H9 (cell line): ENCODE data around the gene KIAA1549. TPM values are rescaled to one million over a fixed set of nuclear protein-coding genes. Genes with fewer than 3 reads are reported as not detected.

Source experiments
- DNase-seq: peaks from one replicate; pipeline ENCODE4 v3.0.0-alpha.2; 2017
- H2AFZ ChIP-seq: one replicate; pipeline ENCODE4 v1.6.1; 2013; ENCODE audit warnings: mild to moderate bottlenecking, low read length, control low read depth, moderate library complexity
- H2AK5ac ChIP-seq: 2 replicates; pipeline ENCODE4 v1.6.1; 2013; ENCODE audit warnings: low read length, control low read depth, mixed read lengths; ENCODE audit not compliant: insufficient read length
- H2BK120ac ChIP-seq: one replicate; pipeline ENCODE4 v1.6.1; 2013; ENCODE audit warnings: low read depth, mild to moderate bottlenecking, low read length, control low read depth, inconsistent platforms; ENCODE audit not compliant: poor library complexity, severe bottlenecking
- H2BK12ac ChIP-seq: 2 replicates; pipeline ENCODE4 v1.6.1; 2013; ENCODE audit warnings: low read length, control low read depth, mixed read lengths, low read depth; ENCODE audit not compliant: insufficient read length
- H2BK15ac ChIP-seq: 2 replicates; pipeline ENCODE4 v1.6.1; 2013; ENCODE audit warnings: low read depth, low read length, control low read depth
- H2BK20ac ChIP-seq: one replicate; pipeline ENCODE4 v1.6.1; 2013; ENCODE audit warnings: low read depth, mild to moderate bottlenecking, low read length, control low read depth, inconsistent platforms; ENCODE audit not compliant: poor library complexity, severe bottlenecking
- H2BK5ac ChIP-seq: 2 replicates; pipeline ENCODE4 v1.6.1; 2013; ENCODE audit warnings: low read length, control low read depth, mixed read lengths; ENCODE audit not compliant: insufficient read length
- H3K14ac ChIP-seq: 2 replicates; pipeline ENCODE4 v1.6.1; 2013; ENCODE audit warnings: low read length, control low read depth; ENCODE audit not compliant: insufficient read depth
- H3K18ac ChIP-seq: 2 replicates; pipeline ENCODE4 v1.6.1; 2013; ENCODE audit warnings: low read depth, mild to moderate bottlenecking, mixed read lengths, low read length, control low read depth; ENCODE audit not compliant: insufficient read length
- H3K23ac ChIP-seq: 2 replicates; pipeline ENCODE4 v1.6.1; 2013; ENCODE audit warnings: low read length, control low read depth, mixed read lengths, low read depth; ENCODE audit not compliant: insufficient read length
- H3K23me2 ChIP-seq: 2 replicates; pipeline ENCODE4 v1.6.1; 2013; ENCODE audit warnings: low read depth, mild to moderate bottlenecking, mixed read lengths, low read length, control low read depth; ENCODE audit not compliant: insufficient read length, poor library complexity, severe bottlenecking
- H3K27ac ChIP-seq: 2 replicates; pipeline ENCODE4 v1.5.1; 2013; ENCODE audit warnings: low read length, control low read depth, mixed read lengths, low read depth; ENCODE audit not compliant: insufficient read length
- H3K27me3 ChIP-seq: 2 replicates; pipeline ENCODE4 v1.6.1; 2013; ENCODE audit warnings: low read length, control low read depth, inconsistent platforms; ENCODE audit not compliant: insufficient read depth
- H3K4ac ChIP-seq: 2 replicates; pipeline ENCODE4 v1.6.1; 2013; ENCODE audit warnings: low read depth, mild to moderate bottlenecking, control low read depth, inconsistent platforms, low read length, moderate library complexity
- H3K4me1 ChIP-seq: 2 replicates; pipeline ENCODE4 v1.6.1; 2013; ENCODE audit warnings: low read length, control low read depth, inconsistent platforms; ENCODE audit not compliant: insufficient read depth
- H3K4me2 ChIP-seq: 2 replicates; pipeline ENCODE4 v1.6.1; 2013; ENCODE audit warnings: low read length, control low read depth, mixed read lengths; ENCODE audit not compliant: insufficient read length, insufficient read depth
- H3K56ac ChIP-seq: 2 replicates; pipeline ENCODE4 v1.6.1; 2013; ENCODE audit warnings: low read depth, mild to moderate bottlenecking, mixed read lengths, low read length, control low read depth; ENCODE audit not compliant: insufficient read length
- H3K79me1 ChIP-seq: 2 replicates; pipeline ENCODE4 v1.6.1; 2013; ENCODE audit warnings: low read depth, mild to moderate bottlenecking, moderate library complexity, low read length, control low read depth, inconsistent platforms; ENCODE audit not compliant: insufficient read depth, poor library complexity, severe bottlenecking
- H3K79me2 ChIP-seq: 2 replicates; pipeline ENCODE4 v1.6.1; 2013; ENCODE audit warnings: low read length, control low read depth, inconsistent platforms; ENCODE audit not compliant: insufficient read depth
- H3K9ac ChIP-seq: 2 replicates; pipeline ENCODE4 v1.6.1; 2013; ENCODE audit warnings: low read length, control low read depth, mixed read lengths; ENCODE audit not compliant: insufficient read length; ENCODE audit errors: extremely low read depth
- H3K9me3 ChIP-seq: one replicate; pipeline ENCODE4 v1.6.1; 2013; ENCODE audit warnings: low read depth, low read length, inconsistent platforms; ENCODE audit not compliant: control insufficient read depth
- H3T11ph ChIP-seq: one replicate; pipeline ENCODE4 v1.6.1; 2013; ENCODE audit warnings: mild to moderate bottlenecking, low read length, control low read depth, inconsistent platforms
- H4K20me1 ChIP-seq: one replicate; pipeline ENCODE4 v1.6.1; 2013; ENCODE audit not compliant: control insufficient read depth, insufficient read length, insufficient read depth
- H4K5ac ChIP-seq: 2 replicates; pipeline ENCODE4 v1.6.1; 2013; ENCODE audit warnings: low read depth, mild to moderate bottlenecking, mixed read lengths, low read length, control low read depth; ENCODE audit not compliant: insufficient read length
- H4K8ac ChIP-seq: replicated peaks from 2 replicates; pipeline ENCODE4 v1.6.1; 2013; ENCODE audit warnings: low read length, control low read depth, mixed read lengths, low read depth; ENCODE audit not compliant: insufficient read length
- H4K91ac ChIP-seq: 2 replicates; pipeline ENCODE4 v1.6.1; 2013; ENCODE audit warnings: low read depth, mild to moderate bottlenecking, moderate library complexity, mixed read lengths, low read length, control low read depth; ENCODE audit not compliant: insufficient read length
- H3K27ac Mint-ChIP-seq, 3 experiments: 2 replicates in 2 of 3; 3 replicates in 1 of 3; pipeline ENCODE4 v1.8.0; 2020 to 2021; ENCODE audit warnings: mixed read lengths in 3 of 3, mild to moderate bottlenecking in 1 of 3, moderate library complexity in 1 of 3
- H3K27me3 Mint-ChIP-seq: 2 replicates; pipeline ENCODE4 v1.8.0; 2021; ENCODE audit warnings: low read depth, mild to moderate bottlenecking, moderate library complexity, mixed read lengths
- H3K36me3 Mint-ChIP-seq, 3 experiments: 2 replicates in 2 of 3; 3 replicates in 1 of 3; pipeline ENCODE4 v1.8.0; 2020 to 2021; ENCODE audit warnings: low read depth in 3 of 3, mixed read lengths in 3 of 3; ENCODE audit not compliant: insufficient read depth in 1 of 3
- H3K4me1 Mint-ChIP-seq, 2 experiments: 2 replicates each; pipeline ENCODE4 v1.8.0; 2020; ENCODE audit warnings: mixed read lengths in 2 of 2
- H3K4me3 Mint-ChIP-seq, 2 experiments: 2 replicates in 1 of 2; 3 replicates in 1 of 2; pipeline ENCODE4 v1.8.0; 2020 to 2021; ENCODE audit warnings: mild to moderate bottlenecking in 2 of 2, mixed read lengths in 2 of 2, moderate library complexity in 1 of 2
- H3K9me3 Mint-ChIP-seq, 2 experiments: 2 replicates in 1 of 2; 3 replicates in 1 of 2; pipeline ENCODE4 v1.8.0; 2020; ENCODE audit warnings: mild to moderate bottlenecking in 2 of 2, mixed read lengths in 2 of 2, moderate library complexity in 1 of 2
- CTCF ChIP-seq: fragments of 200-600 bp; sonication (generic); conservative IDR thresholded peaks from 3 replicates; pipeline ENCODE4 v1.8.0; 2021; ENCODE audit warnings: antibody characterized with exemption, mild to moderate bottlenecking
- WGBS: extraction: QIAGEN DNeasy Blood & Tissue Kit; methylation state at CpG from one replicate; pipeline ENCODE4 v1.1.7; 2013; ENCODE audit warnings: missing lambda C conversion rate, low lambda C conversion rate, mixed read lengths; ENCODE audit not compliant: insufficient read length; ENCODE audit errors: extremely low coverage; 5-methylcytosine and 5-hydroxymethylcytosine counted together
- total RNA-seq: library from RNA; stranded (reverse); gene quantifications from 2 replicates; pipeline ENCODE4 v1.2.1, GENCODE V29; 2021

Gene KIAA1549
- total RNA-seq, 1 experiment from 2014 or later = 11.9 TPM

GRCh38 chr7:138799336-138800000 is 181.7 kb downstream of the KIAA1549 start:
- H4K8ac ChIP-seq = no peak overlapping the region
- H3K14ac ChIP-seq = no peak overlapping the region
- no peaks in the 10 kb centered on the region for H3K9me3 ChIP-seq
- Mint-ChIP-seq H3K27me3 (peaks cover 14% of the 10 kb centered on the region), H3K4me1 (peaks cover 19 to 29% of the 10 kb centered on the region in 2 experiments), H3K4me3 (no peak overlapping the region), H3K9me3 (no peaks in the 10 kb centered on the region), H3K36me3 (no peaks in the 10 kb centered on the region), H3K27ac (no peak overlapping the region)
- H3K56ac ChIP-seq = no peak overlapping the region
- no peak overlapping the region for H4K91ac ChIP-seq
- no peak overlapping the region for H2BK5ac ChIP-seq
- H3K23ac ChIP-seq = no peak overlapping the region
- H3K27me3 ChIP-seq = no peaks in the 10 kb centered on the region
- no peak overlapping the region for H3K18ac ChIP-seq
- H2AFZ ChIP-seq = no peak overlapping the region
- TF ChIP-seq CTCF = no peak
- H3K4me1 ChIP-seq = peaks cover 7% of the 10 kb centered on the region; the same call in 1 of the 2 replicates
- no peak overlapping the region for H3K4me2 ChIP-seq
- H3K79me2 ChIP-seq = no peaks in the 10 kb centered on the region
- H4K5ac ChIP-seq = no peak overlapping the region
- H3K23me2 ChIP-seq = peaks cover 5% of the 10 kb centered on the region
- no peaks in the 10 kb centered on the region for H4K20me1 ChIP-seq
- H2BK120ac ChIP-seq = no peak overlapping the region
- no peak overlapping the region for H2BK12ac ChIP-seq
- DNase-seq = no peak
- H2BK20ac ChIP-seq = no peak overlapping the region
- H3K4ac ChIP-seq = no peak overlapping the region
- no CpG with 5 or more reads among the region's 7 CpGs for WGBS
- no peak overlapping the region for H2AK5ac ChIP-seq
- no peak overlapping the region for H3K27ac ChIP-seq
- H3T11ph ChIP-seq = no peak overlapping the region
- no peak overlapping the region for H3K9ac ChIP-seq
- H3K79me1 ChIP-seq = no peaks in the 10 kb centered on the region
- no peak overlapping the region for H2BK15ac ChIP-seq
